ENCODE data around the gene NT5C2.
A peak's percentile ranks its signal among the peaks of the same experiment; 100 is the strongest.
"Not testable (repeated sequence)": the region's sequence is repeated elsewhere in the genome, so short reads cannot be mapped to it uniquely, and the experiment has no call there.

The NT5C2 gene
- 43.2 to 74.6 (median 63.2) reads per million in 4 donors for total RNA-seq

- peak; percentile 43 to 76 (median 60) for DNase-seq
Measured at GRCh38 chr10:103193107-103193819, at the start of gene NT5C2. Gene NT5C2, minus strand, starts transcription at chr10:103193272. Its CDS starts 18,314 bp downstream, at chr10:103174958.

- peak in 1 of 5 donors; percentile 19 for DNase-seq
Measured at GRCh38 chr10:103241262-103242011, 48.4 kb upstream of the NT5C2 start.

- no peak for DNase-seq
Measured at GRCh38 chr10:103238506-103239252, 45.6 kb upstream of the NT5C2 start.

GRCh38 chr10:103235775-103236174 is 42.7 kb upstream of the NT5C2 start:
- DNase-seq = no peak

- no peak for DNase-seq
Measured at GRCh38 chr10:103232772-103233488, 39.9 kb upstream of the NT5C2 start.

GRCh38 chr10:103232131-103232673 is 39.1 kb upstream of the NT5C2 start:
- no peak for DNase-seq

- DNase-seq = no peak
Measured at GRCh38 chr10:103231047-103231551, 38.0 kb upstream of the NT5C2 start.

- no peak for DNase-seq
Measured at GRCh38 chr10:103227416-103227815, 34.3 kb upstream of the NT5C2 start.

GRCh38 chr10:103225939-103226338 is 32.9 kb upstream of the NT5C2 start:
- DNase-seq = no peak

GRCh38 chr10:103224721-103225120 is 31.6 kb upstream of the NT5C2 start:
- DNase-seq = not testable (repeated sequence)

GRCh38 chr10:103224133-103224532 is 31.1 kb upstream of the NT5C2 start:
- no peak for DNase-seq

- DNase-seq = not testable (repeated sequence)
Measured at GRCh38 chr10:103216362-103216761, 23.3 kb upstream of the NT5C2 start.

GRCh38 chr10:103215601-103216000 is 22.5 kb upstream of the NT5C2 start:
- DNase-seq = no peak

GRCh38 chr10:103210262-103210661 is 17.2 kb upstream of the NT5C2 start:
- not testable (repeated sequence) for DNase-seq

- DNase-seq = not testable (repeated sequence)
Measured at GRCh38 chr10:103207643-103208042, 14.6 kb upstream of the NT5C2 start.

- DNase-seq = no peak
Measured at GRCh38 chr10:103207141-103207540, 14.1 kb upstream of the NT5C2 start.

GRCh38 chr10:103206715-103207114 is 13.6 kb upstream of the NT5C2 start:
- DNase-seq = not testable (repeated sequence)

- not testable (repeated sequence) for DNase-seq
Measured at GRCh38 chr10:103205401-103205800, 12.3 kb upstream of the NT5C2 start.

- DNase-seq = no peak
Measured at GRCh38 chr10:103204353-103205255, 11.5 kb upstream of the NT5C2 start.

- no peak for DNase-seq
Measured at GRCh38 chr10:103203466-103203865, 10.4 kb upstream of the NT5C2 start.

GRCh38 chr10:103202319-103202718 is 9.2 kb upstream of the NT5C2 start:
- no peak for DNase-seq
